Right kidney (tissue), 1 donor: ENCODE measurements around the gene SLC17A5.
"Not testable (repeated sequence)": the region's sequence is repeated elsewhere in the genome, so short reads cannot be mapped to it uniquely, and the experiment has no call there.

Experiments used
- DNase-seq: peaks from one replicate; pipeline ENCODE4 v3.0.0-alpha.2; 2016

The SLC17A5 gene

DNA sequence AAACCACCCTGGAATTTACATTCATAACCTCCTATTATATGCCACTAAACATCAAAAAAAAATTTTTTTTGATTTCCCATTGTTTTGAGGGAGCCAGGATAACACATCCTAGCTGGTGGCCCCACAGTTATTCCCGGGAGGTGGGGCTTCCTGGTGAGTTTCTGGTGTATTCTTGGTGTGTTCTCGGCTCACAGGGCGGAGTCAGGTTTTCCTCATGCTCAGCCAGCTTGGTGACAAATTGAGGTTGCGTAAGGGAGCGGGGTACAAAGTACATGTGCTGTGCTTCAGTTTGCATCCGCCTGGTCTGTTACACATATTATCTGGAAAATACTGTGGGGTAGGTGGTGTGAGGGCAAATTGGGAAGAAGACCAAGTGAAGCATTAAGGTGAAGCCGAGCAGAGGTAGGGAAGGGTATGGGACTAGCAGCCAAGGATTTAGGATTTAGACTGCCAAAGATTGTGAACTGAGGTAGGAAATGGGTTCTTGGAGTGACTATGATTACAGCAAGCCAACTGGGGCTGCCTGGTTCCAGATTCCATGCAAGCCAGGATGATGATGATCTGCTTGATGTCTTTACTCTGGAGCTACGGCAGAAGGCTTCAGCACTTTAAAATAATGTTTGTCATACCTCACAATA, 86.7 kb downstream of the SLC17A5 start:
- no peak for DNase-seq

DNA sequence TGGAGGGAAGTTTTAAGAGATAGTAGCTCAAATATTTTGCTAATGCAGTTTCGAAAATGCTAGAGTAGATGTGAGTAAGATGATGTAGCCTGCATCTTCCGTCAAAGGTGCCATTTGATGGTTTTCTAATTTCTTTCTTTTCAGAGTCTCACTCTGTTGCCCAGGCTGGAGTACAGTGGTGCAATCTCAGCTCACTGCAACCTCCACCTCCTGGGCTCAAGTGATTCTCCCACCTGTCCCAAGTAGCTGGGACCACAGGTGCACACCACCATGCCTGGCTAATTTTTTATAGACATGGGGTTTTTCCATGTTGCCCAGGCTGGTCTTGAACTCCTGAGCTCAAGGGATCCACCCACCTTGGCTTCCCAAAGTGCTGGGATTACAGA, 87.3 kb downstream of the SLC17A5 start:
- not testable (repeated sequence) for DNase-seq

GRCh38 chr6:73565767-73566485, 87.9 kb downstream of the SLC17A5 start:
- DNase-seq = no peak

DNA sequence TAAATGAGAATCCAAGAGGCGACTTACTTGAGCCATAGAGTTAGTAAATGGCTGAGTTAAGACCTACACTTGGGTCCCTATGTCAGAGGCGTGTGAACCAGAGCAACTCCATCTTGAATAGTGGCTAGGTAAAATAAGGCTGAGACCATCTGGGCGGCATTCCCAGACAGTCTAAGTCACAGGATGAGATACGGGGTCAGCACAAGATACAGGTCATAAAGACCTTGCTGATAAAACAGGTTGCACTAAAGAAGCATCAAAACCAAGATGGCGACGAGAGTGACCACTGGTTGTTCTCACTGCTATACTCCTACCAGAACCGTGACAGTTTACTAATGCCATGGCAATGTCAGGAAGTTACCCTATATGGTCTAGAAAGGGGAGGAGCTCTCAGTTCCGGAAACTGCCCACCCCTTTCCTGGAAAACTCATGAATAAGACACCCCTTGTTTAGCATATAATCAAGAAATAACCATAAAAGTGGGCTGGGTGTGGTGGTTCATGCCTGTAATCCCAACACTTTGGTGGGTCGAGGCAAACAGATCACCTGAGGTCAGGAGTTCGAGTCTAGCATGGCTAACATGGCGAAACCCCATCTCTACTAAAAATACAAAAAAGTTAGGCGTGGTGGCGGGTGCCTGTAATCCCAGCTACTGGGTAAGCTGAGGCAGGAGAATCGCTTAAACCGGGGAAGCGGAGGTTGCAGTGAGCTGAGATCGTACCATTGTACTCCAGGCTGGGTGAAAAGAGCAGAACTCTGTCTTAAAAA, 89.0 kb downstream of the SLC17A5 start:
- no peak for DNase-seq

DNA sequence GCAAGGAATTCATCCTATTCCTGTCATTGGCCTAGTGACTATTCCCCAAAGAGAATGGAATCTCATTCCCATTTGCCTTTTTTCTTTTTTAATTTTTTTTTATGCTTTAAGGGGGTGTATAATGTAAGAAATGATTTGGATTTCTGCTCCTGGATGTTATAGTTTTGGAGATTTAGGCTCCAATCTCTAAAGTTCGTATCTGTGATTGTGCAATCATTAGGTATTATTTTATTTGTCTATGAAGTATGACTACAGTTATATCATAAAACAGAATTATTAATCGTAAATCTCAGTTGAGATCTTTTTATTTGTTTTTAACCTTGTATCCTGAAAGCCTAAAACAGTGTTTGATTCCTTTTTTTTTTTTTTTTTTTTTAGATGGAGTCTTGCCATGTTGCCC, 91.2 kb downstream of the SLC17A5 start:
- no peak for DNase-seq

GRCh38 chr6:73560853-73561407, 92.9 kb downstream of the SLC17A5 start:
- no peak for DNase-seq

DNA sequence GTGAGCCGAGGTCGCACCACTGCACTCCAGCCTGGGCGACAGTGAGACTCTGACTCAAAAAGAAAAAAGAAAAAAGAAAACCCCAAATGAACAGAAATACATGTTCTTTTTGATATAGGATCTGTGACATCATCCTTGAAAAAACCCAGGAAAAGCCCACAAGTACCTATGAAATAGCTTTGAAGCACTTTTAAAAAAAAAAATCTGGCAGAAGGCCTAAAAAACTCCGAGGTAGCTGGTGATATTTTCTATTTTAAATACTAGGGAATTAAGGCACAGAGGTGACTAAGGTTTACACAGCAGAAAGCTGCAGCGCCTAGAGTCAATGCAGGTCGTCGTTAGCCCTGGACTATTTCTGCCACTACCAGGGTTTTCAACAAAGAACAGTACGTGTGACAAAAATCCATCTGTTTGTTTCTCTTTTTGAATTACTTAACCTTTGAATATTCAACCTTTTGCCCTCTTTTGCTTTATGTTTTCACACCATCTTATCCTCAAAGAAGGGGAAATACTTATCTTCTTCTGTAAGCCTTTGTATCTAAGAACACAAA, 93.5 kb downstream of the SLC17A5 start:
- DNase-seq = no peak

GRCh38 chr6:73559399-73559794, 94.4 kb downstream of the SLC17A5 start:
- not testable (repeated sequence) for DNase-seq

DNA sequence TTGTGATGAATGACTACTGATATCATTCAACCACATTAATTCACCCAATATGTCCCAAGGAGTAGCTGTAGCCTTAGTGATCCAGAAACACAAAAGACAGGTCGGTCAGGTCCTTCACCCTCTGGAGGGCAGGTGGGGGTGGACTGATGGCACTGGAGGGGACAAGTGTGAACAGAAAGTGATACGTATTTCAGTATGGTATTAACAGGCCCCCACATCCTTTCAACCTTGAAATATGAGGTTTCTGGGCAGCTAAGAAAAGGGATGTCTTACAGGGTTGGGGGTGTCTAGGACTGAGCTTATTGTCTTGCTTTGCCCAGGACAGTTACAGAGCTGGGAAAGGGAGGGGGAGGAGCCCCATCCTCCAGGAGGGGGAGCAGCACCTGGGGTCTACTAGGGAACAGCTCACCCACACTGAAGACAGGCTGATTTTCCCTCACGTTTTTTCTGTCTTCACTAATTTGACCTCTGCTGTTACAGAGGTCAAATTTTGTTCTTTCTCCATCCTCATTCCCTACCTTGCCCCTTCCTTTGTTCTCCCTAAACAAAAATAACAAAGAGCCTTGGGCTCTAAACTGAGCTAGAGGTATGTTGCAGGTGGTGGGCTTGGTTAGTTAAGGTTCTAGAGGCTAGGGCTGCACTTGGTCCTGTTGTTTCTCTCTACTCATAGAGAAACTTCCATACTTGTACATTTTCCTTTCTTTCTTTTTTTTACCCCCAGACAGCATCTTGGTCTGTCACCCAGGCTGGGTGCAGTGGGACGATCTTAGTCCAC, 95.0 kb downstream of the SLC17A5 start:
- no peak for DNase-seq

GRCh38 chr6:73556836-73557235, 97.0 kb downstream of the SLC17A5 start:
- no peak for DNase-seq

- not testable (repeated sequence) for DNase-seq
These were observed 98.3 kb downstream of the SLC17A5 start for GRCh38 chr6:73555380-73555949.

- DNase-seq = not testable (repeated sequence)
These were observed 102.7 kb downstream of the SLC17A5 start for GRCh38 chr6:73551115-73551514.

GRCh38 chr6:73548458-73549446, 105.0 kb downstream of the SLC17A5 start:
- DNase-seq = no peak

GRCh38 chr6:73547036-73547435, 106.8 kb downstream of the SLC17A5 start:
- DNase-seq = no peak
